Measurements from ENCODE around the gene MGAT5.
A peak's percentile ranks its signal among the peaks of the same experiment; 100 is the strongest.

MGAT5 gene

GRCh38 chr2:134367213-134367612, 113.3 kb downstream of the MGAT5 start:
- H3K9me3 Mint-ChIP-seq = no peaks in the 10 kb centered on the region
- no peak overlapping the region for H3K27ac Mint-ChIP-seq
- ATAC-seq = no peak
- H3K27me3 Mint-ChIP-seq = no peaks in the 10 kb centered on the region
- H3K4me1 Mint-ChIP-seq = peaks cover 25% of the 10 kb centered on the region
- no peak for DNase-seq
- H3K36me3 Mint-ChIP-seq (ENCODE audit: low read depth) = peaks cover 29% of the 10 kb centered on the region
- H3K4me3 Mint-ChIP-seq = no peak overlapping the region

DNA sequence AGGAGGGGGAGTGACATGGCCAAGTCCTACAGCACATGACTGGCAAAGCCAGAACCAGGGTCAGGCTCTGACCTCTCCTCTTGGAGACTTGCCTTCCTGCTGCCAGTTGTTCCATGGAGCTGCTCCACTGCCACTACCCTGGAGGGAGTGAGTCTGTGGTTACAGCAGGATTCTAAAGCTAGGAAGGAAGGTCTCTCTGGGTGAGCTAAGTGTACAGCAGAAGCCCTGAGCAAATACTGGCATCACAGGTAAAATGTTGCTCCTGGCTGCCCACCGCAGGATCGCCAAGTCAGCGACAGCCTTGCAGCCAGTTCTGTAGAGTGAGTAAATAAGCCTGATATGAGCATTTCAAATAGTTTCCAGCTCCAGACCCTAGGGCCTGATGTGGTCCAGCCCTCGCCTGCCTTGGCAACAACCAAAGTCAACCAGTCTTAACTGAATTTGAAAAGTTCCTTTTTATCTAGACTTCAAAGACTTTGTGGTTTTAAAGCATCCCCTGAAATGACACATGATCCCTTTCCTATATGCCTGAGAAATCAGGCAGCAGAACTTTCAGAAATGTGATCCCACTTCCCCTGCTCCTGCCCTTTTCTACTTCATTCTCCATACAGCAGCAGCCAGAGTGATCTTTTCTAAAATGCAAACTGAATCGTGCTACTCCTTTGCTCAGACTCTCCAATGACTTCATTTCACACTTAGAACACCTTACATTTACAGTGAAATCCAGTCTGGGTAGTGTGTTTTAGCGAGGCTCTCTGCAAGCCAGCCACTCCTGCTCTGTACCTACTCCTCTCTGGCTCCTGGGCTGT, 114.3 kb downstream of the MGAT5 start:
- DNase-seq (no peak), ATAC-seq (peak; percentile 54)
- peaks cover 25% of the 10 kb centered on the region for H3K4me1 Mint-ChIP-seq
- H3K4me3 Mint-ChIP-seq = no peak overlapping the region
- no peaks in the 10 kb centered on the region for H3K27me3 Mint-ChIP-seq
- no peak overlapping the region for H3K27ac Mint-ChIP-seq
- H3K36me3 Mint-ChIP-seq (ENCODE audit: low read depth) = peaks cover 22% of the 10 kb centered on the region
- no peaks in the 10 kb centered on the region for H3K9me3 Mint-ChIP-seq

- no peak overlapping the region for H3K27ac Mint-ChIP-seq
- no peaks in the 10 kb centered on the region for H3K27me3 Mint-ChIP-seq
- no peak overlapping the region for H3K4me3 Mint-ChIP-seq
- DNase-seq (no peak), ATAC-seq (no peak)
- peaks cover 25% of the 10 kb centered on the region for H3K4me1 Mint-ChIP-seq
- no peaks in the 10 kb centered on the region for H3K9me3 Mint-ChIP-seq
- peaks cover 17% of the 10 kb centered on the region for H3K36me3 Mint-ChIP-seq (ENCODE audit: low read depth)
Measured at GRCh38 chr2:134369220-134369902, 115.5 kb downstream of the MGAT5 start.

- peaks cover 25% of the 10 kb centered on the region for H3K4me1 Mint-ChIP-seq
- H3K27ac Mint-ChIP-seq = no peak overlapping the region
- H3K36me3 Mint-ChIP-seq (ENCODE audit: low read depth) = peaks cover 15% of the 10 kb centered on the region
Measured at GRCh38 chr2:134370655-134371445, 117.0 kb downstream of the MGAT5 start.

GRCh38 chr2:134372141-134372540, 118.3 kb downstream of the MGAT5 start:
- DNase-seq (no peak), ATAC-seq (no peak)
- no peak overlapping the region for H3K4me3 Mint-ChIP-seq
- no peaks in the 10 kb centered on the region for H3K27me3 Mint-ChIP-seq
- H3K4me1 Mint-ChIP-seq = peaks cover 20% of the 10 kb centered on the region
- H3K36me3 Mint-ChIP-seq (ENCODE audit: low read depth) = peaks cover 19% of the 10 kb centered on the region
- H3K27ac Mint-ChIP-seq = no peak overlapping the region
- no peaks in the 10 kb centered on the region for H3K9me3 Mint-ChIP-seq

More at GRCh38 chr2:134370655-134371445, 117.0 kb downstream of the MGAT5 start:
- no peaks in the 10 kb centered on the region for H3K9me3 Mint-ChIP-seq
- no peak overlapping the region for H3K4me3 Mint-ChIP-seq
- ATAC-seq = no peak
- H3K27me3 Mint-ChIP-seq = no peaks in the 10 kb centered on the region
- DNase-seq = no peak

GRCh38 chr2:134372611-134373131, 118.8 kb downstream of the MGAT5 start:
- H3K4me1 Mint-ChIP-seq = peaks cover 14% of the 10 kb centered on the region
- DNase-seq (no peak), ATAC-seq (no peak)
- no peaks in the 10 kb centered on the region for H3K27me3 Mint-ChIP-seq
- no peak overlapping the region for H3K4me3 Mint-ChIP-seq
- H3K36me3 Mint-ChIP-seq (ENCODE audit: low read depth) = peaks cover 18% of the 10 kb centered on the region
- no peak overlapping the region for H3K27ac Mint-ChIP-seq
- no peaks in the 10 kb centered on the region for H3K9me3 Mint-ChIP-seq

DNA sequence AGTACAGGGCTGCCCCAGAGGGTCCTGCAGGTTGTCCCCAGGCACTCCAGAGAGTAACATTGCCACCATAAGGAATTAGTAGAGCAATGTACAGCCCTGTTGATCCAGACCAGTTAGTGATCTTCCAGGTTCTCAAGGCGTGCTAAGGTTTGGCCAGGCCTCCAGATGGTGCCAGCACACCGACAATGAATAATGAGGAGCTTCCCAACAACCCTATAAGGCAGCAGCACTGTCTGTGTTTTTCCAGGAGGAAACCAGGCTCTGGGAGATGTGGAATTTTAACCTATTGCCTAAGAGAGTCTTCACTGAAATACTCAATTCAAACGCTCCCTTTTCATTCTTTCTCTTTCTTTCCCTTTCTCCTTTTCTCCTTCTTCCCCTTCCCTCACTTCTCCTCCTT, 122.1 kb downstream of the MGAT5 start:
- H3K36me3 Mint-ChIP-seq (ENCODE audit: low read depth) = peaks cover 18% of the 10 kb centered on the region
- DNase-seq = no peak
- H3K4me3 Mint-ChIP-seq = no peak overlapping the region
- no peaks in the 10 kb centered on the region for H3K4me1 Mint-ChIP-seq
- no peaks in the 10 kb centered on the region for H3K9me3 Mint-ChIP-seq
- no peaks in the 10 kb centered on the region for H3K27me3 Mint-ChIP-seq
- H3K27ac Mint-ChIP-seq = no peak overlapping the region
- no peak for ATAC-seq

- Mint-ChIP-seq H3K36me3 (ENCODE audit: low read depth) (peaks cover 15% of the 10 kb centered on the region), H3K4me1 (no peaks in the 10 kb centered on the region), H3K27ac (no peak overlapping the region)
Measured at GRCh38 chr2:134377730-134378129, 123.9 kb downstream of the MGAT5 start.

DNA sequence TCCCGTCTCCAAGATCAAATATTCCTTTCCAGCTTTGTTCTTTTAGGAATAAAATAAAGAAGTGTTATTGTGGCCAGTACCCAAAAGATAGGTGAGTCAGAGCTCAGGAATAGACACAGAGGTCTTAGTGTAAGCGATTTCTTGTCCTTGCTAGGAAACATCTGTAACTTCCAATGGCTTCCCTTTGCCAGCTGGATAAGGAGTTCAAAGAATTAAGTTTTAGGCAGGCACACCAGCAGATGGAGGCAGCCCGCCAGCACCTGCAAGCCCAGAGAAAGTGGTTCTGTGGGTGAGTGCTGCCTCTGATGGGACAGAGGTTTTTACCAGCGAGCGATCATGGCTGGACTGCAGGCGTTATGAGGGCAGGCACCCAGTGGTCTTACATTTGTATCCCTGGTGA, 125.4 kb downstream of the MGAT5 start:
- DNase-seq (no peak), ATAC-seq (no peak)
- Mint-ChIP-seq H3K4me1 (no peaks in the 10 kb centered on the region), H3K36me3 (ENCODE audit: low read depth) (peaks cover 15% of the 10 kb centered on the region), H3K9me3 (no peaks in the 10 kb centered on the region), H3K27ac (no peak overlapping the region), H3K27me3 (no peaks in the 10 kb centered on the region), H3K4me3 (no peak overlapping the region)

More at GRCh38 chr2:134377730-134378129, 123.9 kb downstream of the MGAT5 start:
- no peaks in the 10 kb centered on the region for H3K27me3 Mint-ChIP-seq
- H3K4me3 Mint-ChIP-seq = no peak overlapping the region
- ATAC-seq (no peak), DNase-seq (no peak)
- H3K9me3 Mint-ChIP-seq = no peaks in the 10 kb centered on the region

DNA sequence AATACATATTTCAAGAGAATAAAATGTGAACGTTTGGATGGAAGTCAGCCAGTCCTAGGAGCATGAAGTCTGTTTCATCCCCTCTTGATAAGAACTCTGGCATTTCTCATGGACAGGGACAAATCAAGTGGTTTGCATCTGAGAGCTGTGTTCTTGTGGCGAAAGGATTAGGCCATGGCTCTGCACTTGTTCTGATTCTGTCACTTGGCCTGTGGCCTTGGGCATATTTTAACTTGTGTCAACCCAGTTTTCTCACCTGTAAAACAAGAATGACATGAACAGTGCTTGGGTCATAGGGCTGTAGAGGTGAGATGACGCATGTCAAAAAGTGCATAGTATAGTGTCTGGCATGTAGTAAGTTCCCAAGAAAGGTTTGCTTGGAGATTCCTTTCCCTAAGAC, 125.8 kb downstream of the MGAT5 start:
- H3K27ac Mint-ChIP-seq = no peak overlapping the region
- ATAC-seq = no peak
- no peaks in the 10 kb centered on the region for H3K27me3 Mint-ChIP-seq
- no peak overlapping the region for H3K4me3 Mint-ChIP-seq
- peaks cover 15% of the 10 kb centered on the region for H3K36me3 Mint-ChIP-seq (ENCODE audit: low read depth)
- no peaks in the 10 kb centered on the region for H3K4me1 Mint-ChIP-seq
- no peaks in the 10 kb centered on the region for H3K9me3 Mint-ChIP-seq
- DNase-seq = no peak

- no peak overlapping the region for H3K27ac Mint-ChIP-seq
- no peaks in the 10 kb centered on the region for H3K4me1 Mint-ChIP-seq
- no peaks in the 10 kb centered on the region for H3K9me3 Mint-ChIP-seq
- no peak for DNase-seq
- no peak overlapping the region for H3K4me3 Mint-ChIP-seq
- peaks cover 20% of the 10 kb centered on the region for H3K36me3 Mint-ChIP-seq (ENCODE audit: low read depth)
- ATAC-seq = no peak
- H3K27me3 Mint-ChIP-seq = no peaks in the 10 kb centered on the region
Measured at GRCh38 chr2:134381141-134381540, 127.3 kb downstream of the MGAT5 start.

DNA sequence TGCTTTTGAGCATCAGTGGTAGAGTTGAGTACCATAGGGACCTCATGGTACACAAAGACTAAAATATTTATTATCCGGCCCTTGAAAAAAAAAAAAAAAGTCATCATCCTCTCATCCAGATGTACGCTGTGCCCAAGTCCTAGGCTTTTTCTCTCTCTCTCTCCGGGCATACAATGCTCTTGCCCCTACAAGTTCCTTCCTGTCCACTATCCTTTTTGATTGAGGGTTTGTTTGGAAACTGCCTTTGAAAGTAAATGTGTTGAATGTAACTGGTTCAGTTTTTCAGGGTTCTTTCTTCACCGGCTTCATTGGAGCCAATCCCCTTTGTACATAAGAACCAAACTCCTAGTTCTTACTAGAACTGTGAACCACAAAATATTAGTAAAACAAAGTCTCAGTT, 130.3 kb downstream of the MGAT5 start:
- no peaks in the 10 kb centered on the region for H3K4me1 Mint-ChIP-seq
- H3K4me3 Mint-ChIP-seq = no peak overlapping the region
- DNase-seq (no peak), ATAC-seq (no peak)
- peaks cover 15% of the 10 kb centered on the region for H3K36me3 Mint-ChIP-seq (ENCODE audit: low read depth)
- H3K9me3 Mint-ChIP-seq = no peaks in the 10 kb centered on the region
- H3K27ac Mint-ChIP-seq = no peak overlapping the region
- no peaks in the 10 kb centered on the region for H3K27me3 Mint-ChIP-seq

DNA sequence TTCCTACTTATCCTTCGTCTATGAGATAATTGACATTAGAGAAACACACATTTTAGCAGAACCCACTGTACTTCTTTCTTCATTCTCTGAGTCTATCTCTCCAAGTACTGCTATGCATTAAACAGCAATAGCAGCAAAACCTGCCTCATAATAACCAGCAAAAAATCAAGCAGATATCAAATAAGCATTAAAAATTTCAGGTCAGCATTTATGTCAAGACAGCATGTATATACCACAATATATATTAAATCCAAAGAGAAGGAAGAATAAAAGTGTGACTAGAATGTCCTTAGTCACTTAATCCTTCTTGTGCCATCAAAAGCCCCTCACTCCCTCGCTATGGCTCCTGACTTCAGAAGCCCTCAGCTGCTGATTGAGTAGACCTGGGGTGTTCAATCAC, 131.3 kb downstream of the MGAT5 start:
- no peaks in the 10 kb centered on the region for H3K4me1 Mint-ChIP-seq
- no peak for ATAC-seq

GRCh38 chr2:134386310-134386709, 132.4 kb downstream of the MGAT5 start:
- Mint-ChIP-seq H3K27ac (no peak overlapping the region), H3K9me3 (no peaks in the 10 kb centered on the region), H3K36me3 (ENCODE audit: low read depth) (peaks cover 16% of the 10 kb centered on the region), H3K4me3 (no peak overlapping the region), H3K27me3 (no peaks in the 10 kb centered on the region), H3K4me1 (peaks cover 7% of the 10 kb centered on the region)
- ATAC-seq (no peak), DNase-seq (no peak)

More for the DNA sequence above, 131.3 kb downstream of the MGAT5 start:
- H3K27ac Mint-ChIP-seq = no peak overlapping the region
- peaks cover 16% of the 10 kb centered on the region for H3K36me3 Mint-ChIP-seq (ENCODE audit: low read depth)
- DNase-seq = no peak
- no peaks in the 10 kb centered on the region for H3K9me3 Mint-ChIP-seq
- H3K4me3 Mint-ChIP-seq = no peak overlapping the region
- H3K27me3 Mint-ChIP-seq = no peaks in the 10 kb centered on the region

All from activated naive CD8-positive, alpha-beta T cell treated with anti-CD3 and anti-CD28 coated beads, Interleukin-2, amount 50 U/mL, for 24 hours (primary cell).